Epithelial cell of esophagus (primary cell): ENCODE data around the gene SENP1.
A peak's percentile ranks its signal among the peaks of the same experiment; 100 is the strongest.

Experiments used
- DNase-seq: peaks from one replicate; pipeline ENCODE4 v3.0.0; 2010; ENCODE audit warnings: low read depth
- H3K4me3 ChIP-seq: 2 replicates; pipeline ENCODE4 v1.5.1; 2011; ENCODE audit warnings: mild to moderate bottlenecking, low read length, control low read depth
- CTCF ChIP-seq: IDR thresholded peaks from 2 replicates; pipeline ENCODE4 v1.5.1; 2011; ENCODE audit warnings: low read depth, mild to moderate bottlenecking, low read length, control low read depth, inconsistent platforms; ENCODE audit not compliant: insufficient read depth; ENCODE audit errors: missing control alignments

SENP1 gene

DNA sequence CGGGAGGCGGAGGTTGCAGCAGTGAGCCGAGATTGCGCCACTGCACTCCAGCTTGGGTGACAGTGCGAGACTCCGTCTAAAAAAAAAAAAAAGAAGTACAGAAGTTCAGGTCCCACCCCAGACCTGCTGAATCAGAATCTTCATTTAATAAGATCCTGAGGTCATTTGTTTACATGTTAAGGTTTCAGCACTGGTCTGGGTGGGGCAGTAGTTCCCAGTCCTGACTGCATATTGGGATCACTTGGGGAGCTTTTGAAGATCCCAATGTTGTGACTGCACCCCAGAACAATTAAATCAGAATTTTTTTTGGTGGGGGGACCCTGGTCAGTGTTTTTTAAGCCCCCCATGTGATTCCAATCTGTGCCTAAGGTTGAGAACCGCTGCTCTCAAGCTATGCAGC is 89.9 kb downstream of the SENP1 start:
- no peak for TF ChIP-seq CTCF
- no peak overlapping the region for H3K4me3 ChIP-seq
- DNase-seq: peak; percentile 39

DNA sequence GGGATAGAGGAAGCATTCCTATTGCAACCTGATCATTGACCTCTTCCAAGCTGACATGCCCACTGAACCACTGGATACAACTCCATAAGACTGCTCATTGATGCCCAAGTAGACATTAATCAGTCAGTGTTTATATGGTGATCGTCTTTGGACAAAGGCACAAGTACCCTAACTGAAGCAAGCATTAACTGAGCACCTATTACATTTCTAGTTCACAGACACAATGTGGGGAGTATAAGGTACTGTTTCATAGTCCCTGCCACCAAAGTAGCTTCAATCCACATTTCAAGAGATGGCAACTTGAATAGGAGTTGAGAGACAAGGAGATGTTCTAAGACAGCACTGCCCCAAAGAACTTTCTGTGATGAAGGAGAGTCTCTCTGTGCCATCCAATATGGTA is 90.8 kb downstream of the SENP1 start:
- no peak for DNase-seq
- no peak overlapping the region for H3K4me3 ChIP-seq
- no peak for TF ChIP-seq CTCF

DNA sequence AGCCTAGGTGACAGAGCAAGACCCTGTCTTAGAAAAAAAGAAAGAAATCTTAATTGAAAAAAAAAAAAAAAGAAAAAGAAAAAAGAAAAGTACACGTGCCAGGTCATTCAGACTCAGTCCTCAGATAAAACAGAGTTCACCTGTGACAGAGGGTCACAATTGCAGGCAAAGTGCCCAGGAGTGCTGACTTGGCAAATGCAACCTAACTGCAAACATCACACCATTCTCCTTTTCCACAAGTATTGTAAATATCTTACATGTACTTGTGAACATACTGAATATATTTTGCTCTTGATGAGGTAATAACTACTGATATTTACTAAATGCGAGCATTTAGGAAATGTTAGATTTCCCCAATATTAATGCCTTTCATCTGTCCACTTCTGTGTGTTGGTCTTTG is 92.6 kb downstream of the SENP1 start:
- TF ChIP-seq CTCF: no peak
- no peak for DNase-seq
- H3K4me3 ChIP-seq: no peak overlapping the region

GRCh38 chr12:48012070-48012469 is 93.8 kb downstream of the SENP1 start:
- no peak overlapping the region for H3K4me3 ChIP-seq
- DNase-seq: no peak
- TF ChIP-seq CTCF: no peak

DNA sequence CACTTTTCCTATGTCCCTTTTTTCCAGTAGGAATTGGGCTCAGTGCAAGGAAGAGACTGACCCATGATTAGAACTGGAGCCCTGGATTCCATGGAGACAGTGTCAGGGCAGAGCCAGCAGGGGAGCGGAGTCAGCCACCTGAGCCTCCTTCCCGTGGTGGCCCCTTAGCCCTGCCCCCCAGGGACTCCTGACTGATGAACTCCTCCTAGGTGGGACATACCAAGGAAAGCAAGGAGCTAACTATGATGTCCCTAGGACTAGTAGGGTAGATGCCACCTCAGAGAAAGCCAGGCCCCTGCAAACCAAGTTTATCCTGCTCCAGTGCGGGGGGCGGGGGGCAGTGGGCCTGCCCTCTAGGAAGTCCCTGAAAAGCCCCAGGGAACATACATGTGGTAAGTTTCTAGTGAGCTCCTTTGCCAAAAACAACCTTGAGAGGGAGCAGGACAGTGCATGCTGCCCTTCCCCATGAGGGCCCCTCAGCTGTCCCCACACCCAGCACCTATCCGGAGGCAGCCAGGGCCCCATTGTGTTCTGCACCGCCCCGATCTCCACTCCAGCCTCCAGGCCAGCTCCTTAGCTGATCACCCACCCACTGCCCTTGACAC is 95.4 kb downstream of the SENP1 start:
- no peak overlapping the region for H3K4me3 ChIP-seq
- TF ChIP-seq CTCF: no peak
- DNase-seq: no peak

DNA sequence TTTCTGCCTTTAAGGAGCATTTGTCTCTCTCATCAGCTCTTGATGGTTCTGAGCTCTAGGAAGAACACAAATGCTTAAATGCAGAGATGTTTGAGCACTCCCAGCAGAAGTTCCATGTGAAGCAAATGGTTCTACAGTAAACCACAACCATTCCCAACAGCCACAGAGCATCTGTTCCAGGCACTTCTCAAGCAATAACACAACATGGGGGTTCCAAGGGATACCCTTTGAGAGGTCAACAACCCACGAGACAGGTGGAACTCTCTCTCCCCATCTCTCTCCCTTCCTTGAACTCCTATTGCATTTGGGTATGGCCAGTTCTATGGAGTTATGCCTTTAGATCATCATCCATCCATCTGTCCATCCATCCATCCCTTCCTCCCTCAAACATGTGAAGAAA is 96.4 kb downstream of the SENP1 start:
- DNase-seq: no peak
- no peak for TF ChIP-seq CTCF
- no peak overlapping the region for H3K4me3 ChIP-seq

DNA sequence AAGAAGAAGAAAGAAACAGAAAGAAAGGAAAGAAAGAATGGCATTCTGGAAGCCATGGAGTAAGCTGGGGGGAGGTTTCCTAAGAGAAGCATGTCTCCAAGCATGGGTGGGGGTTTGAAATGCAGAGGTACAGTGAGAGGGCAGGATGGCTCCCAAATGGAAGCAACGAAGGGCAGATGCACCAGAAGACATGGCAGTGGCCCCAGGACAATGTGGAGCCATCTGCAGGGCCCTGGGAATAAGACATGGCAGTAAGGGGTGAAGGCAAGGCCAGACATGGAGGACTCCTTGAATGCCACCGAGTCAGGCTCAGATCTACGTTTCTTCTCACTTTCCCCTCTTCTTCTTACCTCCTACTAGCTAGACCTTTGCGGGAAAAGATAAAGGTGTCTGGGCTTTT is 96.9 kb downstream of the SENP1 start:
- no peak for DNase-seq
- no peak overlapping the region for H3K4me3 ChIP-seq
- TF ChIP-seq CTCF: no peak
